HEK293 (cell line): Measurements from ENCODE around the gene JAZF1.

ENCODE experiments used
- CTCF ChIP-seq: fragments of 450-650 bp; formaldehyde crosslinking; IDR thresholded peaks from 2 replicates; pipeline ENCODE4 v1.5.1; 2016; ENCODE audit warnings: missing biosample characterization, missing genetic modification characterization
- ZNF23 ChIP-seq: fragments of 450-650 bp; formaldehyde crosslinking; IDR thresholded peaks from 2 replicates; pipeline ENCODE4 v1.5.1; 2016; ENCODE audit warnings: missing biosample characterization, missing genetic modification characterization, borderline replicate concordance

- TF ChIP-seq CTCF (no peak), ZNF23 (tag by site-specific recombination) (no peak)
These were observed 262.8 kb downstream of the JAZF1 start for GRCh38 chr7:27917774-27918314.
